NCI-H2029 treated with DMSO at 0.1 percent for 48 hours (cell line): ENCODE results near the gene ERG.

Source experiments
- DNase-seq: peaks from one replicate; lab custom pipeline; 2025; lab: John Stamatoyannopoulos, UW

The ERG gene

DNA sequence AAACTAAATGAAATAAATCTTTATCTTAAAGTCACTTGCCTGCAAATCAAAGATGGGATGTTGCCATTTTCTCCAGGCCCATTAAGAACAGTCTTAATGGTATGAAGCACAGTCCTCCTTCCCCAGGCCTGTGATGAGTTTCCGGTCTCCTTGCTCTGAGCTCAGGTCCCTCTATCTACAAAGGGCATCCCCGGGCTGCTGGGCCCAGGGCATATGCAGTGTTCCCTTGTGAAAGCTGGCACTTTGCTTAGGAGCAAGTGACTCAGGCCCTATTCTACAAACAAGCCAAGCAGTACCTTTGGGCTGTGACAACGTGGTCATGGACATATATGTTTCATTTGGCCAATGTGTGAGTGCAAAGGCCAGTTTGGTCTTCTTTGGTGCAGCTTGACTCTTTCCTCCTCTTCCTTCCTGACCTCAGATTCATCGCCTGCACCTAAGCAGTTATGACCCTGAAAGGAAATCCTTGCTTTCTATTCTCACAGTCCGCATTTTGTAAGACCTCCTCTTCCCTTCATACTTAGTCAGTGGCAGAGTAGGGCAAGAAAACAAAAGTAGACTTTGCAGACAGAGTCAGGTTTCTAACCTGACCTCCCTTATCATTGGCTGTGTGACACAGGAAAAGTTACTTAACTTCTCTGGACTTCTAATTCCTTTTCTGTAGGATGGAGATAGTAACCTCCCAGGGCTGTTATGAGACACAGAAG lies 109.5 kb downstream of the ERG start:
- DNase-seq = no peak

DNA sequence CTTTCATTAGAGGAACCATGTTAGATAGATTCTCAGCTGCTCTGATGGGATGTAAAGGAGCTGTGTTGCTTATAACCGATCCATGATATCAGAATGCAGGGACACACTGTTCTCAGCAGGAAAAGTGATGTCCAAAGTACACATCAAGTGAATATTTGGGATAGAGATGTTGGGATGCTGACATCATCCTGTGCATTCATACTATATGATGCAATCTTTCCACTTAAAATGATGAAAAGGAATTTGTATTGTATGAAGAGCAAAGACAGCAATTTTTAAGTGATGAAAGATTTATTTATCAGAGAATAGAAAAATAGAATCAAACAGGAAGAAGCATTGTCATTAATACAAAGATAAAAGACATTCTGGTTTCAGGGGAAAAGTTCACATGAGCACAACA lies 110.1 kb downstream of the ERG start:
- DNase-seq = no peak

DNA sequence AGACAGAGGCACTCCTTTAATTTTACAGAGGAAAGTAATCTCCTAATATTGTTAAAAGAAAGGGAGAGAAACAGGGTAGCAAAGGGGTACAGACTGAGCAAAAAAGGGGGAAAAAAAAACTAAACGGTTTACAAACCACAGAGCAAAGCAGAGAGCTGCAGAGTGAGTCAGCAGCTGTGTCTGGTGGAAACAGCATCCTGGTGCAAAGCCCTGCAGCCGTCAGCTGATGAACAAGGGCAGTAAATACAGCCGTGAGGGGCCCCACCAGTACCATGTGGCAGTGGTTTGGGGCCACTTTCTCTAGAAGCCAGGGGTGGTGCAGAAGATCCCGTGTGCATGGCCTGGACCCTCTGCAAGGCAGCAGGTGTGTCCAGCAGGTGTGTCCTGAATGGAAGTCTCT lies 111.3 kb downstream of the ERG start:
- DNase-seq = no peak

DNA sequence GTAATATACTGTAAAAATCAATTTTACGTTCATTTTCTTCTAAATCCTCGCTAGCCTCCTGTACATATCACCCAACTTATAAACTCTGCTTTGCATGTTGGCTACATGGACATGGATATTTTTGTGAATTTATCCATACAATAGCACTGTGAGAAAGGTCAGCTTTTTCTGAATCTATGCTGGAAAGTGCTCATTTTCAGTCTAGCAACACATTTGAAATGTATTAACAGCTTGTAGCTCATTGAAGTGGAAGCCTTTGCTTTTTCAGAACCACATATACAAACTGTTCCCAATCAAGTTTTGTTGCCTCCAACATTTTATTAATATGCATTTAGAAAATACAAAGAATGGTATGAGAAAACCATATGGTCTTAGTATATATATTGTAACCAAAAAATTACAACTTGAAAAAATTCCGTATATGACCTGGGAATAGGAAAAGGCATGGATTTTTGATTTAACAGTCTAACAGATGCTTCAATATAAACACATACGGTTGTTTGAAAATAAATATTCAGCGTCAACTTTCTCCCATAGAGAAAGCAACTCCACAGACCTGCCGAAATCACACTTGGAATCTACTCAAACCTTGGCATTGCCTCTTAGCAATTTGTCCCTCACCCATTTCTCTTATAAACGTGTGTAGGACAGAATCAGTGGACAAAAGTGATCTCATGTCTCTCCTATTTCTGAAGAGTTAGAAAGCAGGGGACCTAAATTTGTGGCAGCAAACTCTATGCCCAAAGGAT lies 112.7 kb downstream of the ERG start:
- no peak for DNase-seq

DNA sequence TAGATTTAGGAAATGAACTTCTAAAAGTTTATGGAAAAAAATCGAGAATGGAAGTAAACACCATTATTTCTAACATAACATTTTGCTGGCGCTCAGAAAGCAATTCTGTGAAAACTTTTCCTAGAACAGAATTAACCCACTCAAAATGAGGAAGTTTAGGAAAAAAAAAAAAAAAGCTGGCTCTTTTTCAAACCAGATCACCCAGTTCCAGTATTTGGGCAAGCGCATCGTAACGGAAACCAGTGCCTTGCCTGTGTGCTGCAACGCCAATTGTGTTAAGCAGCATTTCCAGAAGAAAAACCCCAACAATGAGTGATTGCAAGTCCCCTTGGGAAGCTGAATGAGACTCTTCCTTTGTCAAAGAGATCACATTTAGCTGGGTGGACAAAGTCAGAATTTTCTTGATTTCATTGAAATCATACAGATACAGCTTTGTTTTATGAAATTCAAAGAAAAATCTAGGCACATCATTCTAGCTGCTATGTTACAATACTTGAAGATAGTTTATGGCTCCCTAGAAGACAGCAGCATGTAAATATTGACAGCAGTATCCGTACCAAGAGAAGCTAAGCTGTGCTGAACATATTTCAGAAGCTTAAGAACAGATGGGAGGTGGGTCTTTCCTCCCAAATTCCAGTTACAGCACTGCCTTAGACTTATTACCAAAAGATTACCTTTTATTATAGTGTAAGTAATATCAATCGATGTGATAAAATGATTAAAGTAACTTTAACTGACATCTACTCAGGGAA lies 113.4 kb downstream of the ERG start:
- DNase-seq = no peak

DNA sequence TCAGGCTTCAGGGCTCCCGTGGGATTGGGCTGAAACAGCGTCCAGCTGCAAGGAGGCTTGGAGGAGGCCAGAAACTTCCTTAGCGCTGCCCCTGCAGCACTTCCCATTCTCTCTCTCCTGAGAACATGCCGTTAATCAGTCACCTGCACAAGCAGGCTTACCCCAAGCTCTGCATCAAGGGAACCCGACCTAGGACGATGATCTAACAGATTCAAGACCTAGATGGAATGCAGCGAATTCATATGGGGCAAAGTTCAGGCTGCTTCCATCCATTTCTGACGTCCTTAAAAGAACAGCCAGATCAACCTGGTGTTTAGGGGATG lies 114.1 kb downstream of the ERG start:
- no peak for DNase-seq

DNA sequence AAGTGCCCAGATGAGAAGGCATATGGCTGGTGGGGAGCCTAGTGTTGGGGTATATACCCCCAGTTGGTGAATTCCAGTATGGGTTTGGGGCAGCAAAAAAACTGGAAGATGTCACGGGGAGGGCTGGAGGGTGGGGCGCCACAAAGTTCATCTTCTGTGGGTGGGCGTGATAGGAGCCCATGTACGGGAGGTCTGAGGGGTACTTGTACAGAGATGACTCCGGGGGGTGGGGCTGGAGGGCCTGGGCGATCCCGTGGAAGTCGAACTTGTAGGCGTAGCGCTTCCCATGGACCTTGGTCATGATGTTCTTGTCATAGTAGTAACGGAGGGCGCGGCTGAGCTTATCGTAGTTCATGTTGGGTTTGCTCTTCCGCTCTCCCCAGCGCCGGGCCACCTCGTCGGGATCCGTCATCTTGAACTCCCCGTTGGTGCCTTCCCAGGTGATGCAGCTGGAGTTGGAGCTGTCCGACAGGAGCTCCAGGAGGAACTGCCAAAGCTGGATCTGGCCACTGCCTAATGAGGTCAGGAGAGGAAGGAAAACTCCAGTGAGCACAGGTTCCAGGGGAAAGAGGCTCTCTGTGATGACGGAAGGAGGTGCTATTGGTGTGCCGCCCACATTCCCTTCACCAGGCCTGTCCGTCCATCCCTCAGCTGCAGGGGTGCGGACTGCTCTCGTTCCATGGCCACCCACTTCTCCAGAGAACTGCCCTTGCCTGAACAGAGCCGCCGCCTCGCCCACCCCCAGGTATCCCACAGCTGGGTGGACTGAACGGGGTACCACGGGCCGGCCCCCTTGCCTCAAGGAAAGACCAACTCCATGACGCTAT lies 114.7 kb downstream of the ERG start:
- no peak for DNase-seq

DNA sequence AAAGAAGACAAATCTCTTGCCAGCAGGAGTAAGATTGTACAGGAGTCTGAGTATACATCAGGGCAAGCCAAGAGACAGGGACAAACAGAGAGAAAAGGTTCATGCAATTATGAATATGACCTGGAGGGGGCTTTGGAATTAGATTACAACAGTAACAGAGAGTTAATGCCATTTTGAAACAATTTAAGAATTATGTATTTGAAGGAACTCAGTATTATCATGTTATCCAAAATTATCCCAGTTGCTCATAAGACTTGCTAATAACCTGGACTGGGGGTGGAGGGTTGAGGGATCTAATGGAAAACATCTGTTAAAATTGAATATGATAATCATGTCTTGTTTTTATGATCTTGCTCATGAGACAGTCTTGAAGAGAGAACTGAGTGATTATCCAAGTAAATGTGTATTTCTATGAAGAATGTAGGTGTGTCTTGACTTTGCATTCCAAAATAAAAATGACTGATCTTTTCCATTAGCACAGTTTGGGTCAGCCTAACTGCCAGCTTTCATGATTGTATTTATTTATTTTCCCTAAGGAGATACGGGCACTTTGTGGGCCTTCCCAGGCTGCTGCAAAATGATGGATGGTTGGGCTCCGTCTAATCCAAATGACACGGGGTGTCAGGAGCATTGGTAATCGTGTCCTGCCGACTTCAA lies 117.7 kb downstream of the ERG start:
- DNase-seq = no peak

DNA sequence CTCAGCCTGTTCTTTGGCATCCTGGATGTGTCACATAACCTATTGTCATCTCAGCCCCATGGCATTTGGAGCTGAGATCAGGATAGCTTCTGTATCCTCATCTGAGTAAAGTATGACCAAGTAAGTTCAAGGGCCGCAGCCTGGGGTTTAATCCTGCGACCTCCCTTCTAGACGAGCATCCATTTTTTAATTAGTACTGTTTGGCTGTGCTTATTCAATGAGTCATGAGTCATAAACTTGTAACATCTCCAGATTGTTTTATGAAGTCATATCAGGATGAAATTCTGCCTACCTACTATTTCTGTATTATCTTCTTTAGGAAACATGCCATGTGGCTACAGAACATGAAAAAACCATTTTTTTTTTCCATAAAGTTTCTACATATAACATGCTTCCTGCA lies 119.1 kb downstream of the ERG start:
- no peak for DNase-seq

DNA sequence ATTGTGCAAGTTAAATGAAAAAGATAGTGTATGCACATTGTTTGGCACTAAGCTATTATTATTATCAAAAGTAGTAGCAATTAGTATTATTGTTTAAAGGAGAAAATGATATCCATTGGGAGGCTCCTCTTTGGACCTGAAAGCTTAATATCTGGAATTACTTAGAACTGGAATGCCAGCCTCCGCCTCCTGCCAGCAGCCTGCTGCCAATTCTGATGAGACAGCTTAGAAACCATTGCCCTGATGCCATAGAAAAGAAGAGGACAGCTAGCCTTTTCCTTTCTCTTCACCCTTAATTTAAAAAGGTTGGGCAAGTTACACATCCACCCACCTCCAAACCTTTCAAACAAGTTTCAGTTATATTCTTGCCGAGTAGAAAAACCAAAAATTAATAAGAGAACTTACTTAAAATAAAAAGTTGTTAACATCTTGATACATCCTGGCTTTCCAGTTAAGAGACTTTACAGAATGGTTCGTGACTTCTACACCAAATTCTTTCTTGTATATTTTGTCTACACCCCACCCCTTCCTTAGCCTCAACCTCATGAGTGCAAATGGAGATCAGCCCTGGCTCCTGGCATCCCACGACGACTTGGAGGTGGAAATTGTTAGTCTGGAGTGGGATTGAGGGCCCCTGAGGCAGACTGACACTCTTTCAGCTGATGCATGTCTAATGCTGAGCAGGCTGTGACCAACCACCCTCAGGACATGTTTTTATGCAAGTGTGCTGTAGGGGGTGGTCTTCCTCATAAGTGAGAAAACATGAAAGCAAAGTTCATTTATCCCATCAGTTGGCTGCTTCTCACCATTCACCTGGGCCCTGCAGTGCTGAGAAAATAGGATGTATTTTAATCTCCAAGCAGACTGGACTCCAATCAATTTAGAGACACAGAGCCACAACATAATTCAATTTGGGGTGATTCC lies 120.8 kb downstream of the ERG start:
- no peak for DNase-seq

DNA sequence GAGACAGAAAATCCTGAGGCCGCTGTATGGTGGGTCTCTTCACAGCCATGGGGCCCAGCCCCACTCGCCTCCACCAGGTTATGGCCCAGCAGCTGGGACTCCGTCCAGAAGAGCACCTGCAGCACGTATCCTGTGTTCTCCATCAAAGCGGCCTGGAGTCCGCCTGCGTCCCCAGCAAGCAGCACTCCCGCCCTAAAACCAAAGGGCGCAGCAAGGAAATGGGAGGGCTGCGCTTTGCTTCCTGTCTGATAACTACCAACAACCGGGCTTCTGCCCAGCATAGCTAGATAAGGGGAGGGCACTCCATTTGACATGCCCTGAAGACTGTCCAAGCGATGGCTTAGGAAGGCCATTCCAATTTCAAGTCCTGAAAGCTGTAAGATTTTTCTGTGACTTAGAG lies 121.6 kb downstream of the ERG start:
- DNase-seq = no peak

DNA sequence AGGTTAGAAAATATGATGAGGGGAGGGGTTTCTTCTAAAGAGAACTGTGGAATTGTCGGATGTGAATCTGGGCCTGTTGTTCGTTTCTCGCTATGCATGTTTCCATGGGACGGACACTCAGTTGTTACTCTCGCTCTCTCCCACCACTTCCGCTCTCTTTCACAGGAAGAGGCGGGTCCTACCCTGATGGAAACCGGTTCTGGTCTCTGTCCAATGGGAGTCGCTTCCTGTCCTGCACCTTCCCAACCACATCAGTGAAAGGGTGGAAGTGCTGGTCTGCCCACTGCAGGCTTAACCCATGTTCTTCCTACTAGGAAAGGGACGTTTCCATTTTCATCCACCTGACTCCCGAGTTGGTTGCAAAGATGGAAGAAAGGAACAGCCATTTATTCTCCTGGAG lies 122.0 kb downstream of the ERG start:
- DNase-seq = no peak

DNA sequence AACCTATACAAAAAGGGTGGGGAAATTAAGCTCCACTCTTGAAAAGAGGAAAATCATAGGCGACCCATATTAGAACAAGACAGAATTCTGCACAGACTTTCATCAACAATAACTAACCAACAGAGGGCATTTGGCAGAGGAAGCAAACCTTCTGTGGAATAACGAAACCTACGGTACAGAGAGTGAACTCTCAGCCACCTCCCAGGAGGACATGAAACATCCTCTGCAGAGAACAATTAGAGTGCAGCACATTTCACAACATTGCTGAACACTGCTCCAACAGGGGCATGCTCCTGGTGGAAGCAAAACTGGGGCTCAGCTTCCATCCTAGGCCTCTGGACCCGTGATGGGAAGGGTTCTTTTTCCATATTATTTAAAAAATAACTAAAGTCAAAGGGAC lies 130.6 kb downstream of the ERG start:
- no peak for DNase-seq

DNA sequence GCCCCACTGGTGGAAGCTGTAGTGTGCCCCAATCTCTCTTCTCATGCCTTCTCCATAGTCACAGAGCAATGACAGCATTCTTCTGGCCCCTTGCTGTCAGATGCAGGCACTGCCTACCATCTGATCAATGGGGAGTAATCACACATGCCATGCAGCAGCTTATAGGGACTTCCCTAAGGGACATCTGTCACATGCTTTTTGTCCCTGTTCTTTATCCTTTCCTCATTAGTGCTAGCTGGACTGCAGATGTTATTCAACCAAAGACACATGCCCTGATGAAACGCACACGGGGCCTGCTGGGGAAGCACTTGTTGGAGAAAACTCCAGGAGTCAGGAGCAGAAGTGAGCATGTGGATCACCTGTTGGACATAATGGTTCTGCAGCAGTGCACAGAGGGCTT lies 132.8 kb downstream of the ERG start:
- no peak for DNase-seq

DNA sequence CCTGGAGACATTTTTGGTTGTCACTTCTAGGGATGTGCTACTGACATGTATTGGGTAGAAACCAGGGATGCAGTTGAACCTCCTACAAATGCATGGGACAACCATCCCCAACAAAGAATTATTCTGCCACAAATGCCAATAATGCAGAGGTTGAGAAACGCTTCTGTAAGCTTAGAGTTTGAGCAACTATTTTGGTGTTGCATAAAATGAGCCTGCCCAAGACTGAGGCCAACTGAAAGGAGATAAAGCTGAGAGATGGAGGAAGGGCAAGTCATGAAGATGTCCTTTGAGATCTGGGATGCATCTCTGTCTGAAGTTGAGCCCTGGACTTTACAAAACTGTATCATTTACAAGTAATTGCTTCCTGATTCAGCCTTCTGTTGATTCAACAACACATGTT lies 134.6 kb downstream of the ERG start:
- no peak for DNase-seq

DNA sequence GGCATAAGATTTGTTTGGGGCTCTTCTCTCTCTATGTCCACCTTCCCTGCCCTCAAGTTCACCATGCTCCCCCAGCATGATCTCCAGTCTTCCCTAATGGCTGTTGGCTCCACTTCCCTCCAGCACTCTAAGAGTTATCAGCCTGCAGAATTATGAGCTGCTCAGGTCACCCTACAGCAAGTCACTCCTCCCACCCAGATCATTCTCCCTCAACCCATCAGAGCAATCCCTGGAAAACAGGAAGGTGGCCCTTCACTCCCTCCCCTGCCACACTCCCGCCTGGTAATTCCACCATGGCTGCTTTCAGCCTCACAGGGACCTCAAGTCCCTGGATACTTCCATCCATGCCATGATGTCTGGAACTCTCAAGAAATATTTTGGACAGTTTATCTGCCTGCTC lies 137.0 kb downstream of the ERG start:
- DNase-seq = no peak

DNA sequence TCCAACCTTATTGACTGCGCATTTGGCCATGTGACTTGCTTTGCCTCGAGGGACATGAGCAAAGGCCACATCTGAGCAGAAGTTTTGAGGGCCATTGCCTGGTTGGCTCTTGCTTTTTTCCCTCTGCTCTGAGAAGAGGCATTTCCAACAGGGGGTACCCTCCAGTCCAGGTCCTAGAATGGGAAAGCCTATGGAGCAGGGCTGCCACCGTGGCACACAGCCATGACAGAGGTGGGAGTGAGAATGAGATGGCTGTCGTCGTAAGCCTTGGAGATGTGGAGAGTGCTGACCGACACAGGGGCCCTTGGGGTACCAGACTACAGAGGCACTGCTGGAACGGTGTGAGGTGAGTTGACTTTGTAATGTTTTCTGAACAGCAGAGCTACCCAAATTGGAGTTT lies 138.4 kb downstream of the ERG start:
- DNase-seq = no peak

DNA sequence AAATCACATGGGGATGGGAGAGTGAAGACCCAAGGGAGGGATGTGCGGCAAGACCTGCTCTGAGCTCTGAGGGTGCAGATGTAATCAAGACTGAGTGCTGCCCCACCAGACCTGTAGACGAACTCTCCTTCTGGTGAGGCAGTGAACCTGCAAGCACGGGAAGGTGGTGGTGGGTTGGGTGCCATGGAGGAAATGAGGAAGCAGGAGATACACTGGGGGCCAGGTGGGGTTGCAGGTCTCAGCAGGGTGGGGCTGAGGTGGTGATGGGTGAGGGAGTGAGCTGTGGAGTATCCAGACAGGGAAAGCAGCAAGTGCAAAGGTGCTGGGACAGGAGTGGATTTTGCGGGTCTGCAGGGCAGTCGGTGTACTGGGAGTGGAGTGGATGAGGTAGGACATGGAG lies 139.2 kb downstream of the ERG start:
- no peak for DNase-seq

DNA sequence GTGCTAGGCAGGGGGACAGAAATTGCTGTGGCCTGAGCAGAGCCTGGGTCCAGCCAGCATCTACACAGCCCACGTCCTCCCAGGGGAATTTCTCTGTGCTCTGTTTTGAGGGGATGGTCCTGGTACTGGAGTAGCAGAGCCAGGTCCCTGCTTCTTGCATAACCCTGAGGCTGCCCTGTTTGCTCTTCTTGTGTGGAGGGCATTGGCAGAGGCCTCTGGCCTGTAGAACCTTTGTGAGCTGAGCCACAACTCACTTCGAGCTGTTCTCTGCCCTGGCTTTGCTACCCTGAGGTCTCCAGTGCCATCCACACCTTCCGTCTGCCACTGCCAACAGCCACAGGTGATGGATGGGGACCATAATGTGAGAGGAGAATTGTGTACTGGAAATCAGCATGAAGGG lies 139.6 kb downstream of the ERG start:
- DNase-seq = no peak

DNA sequence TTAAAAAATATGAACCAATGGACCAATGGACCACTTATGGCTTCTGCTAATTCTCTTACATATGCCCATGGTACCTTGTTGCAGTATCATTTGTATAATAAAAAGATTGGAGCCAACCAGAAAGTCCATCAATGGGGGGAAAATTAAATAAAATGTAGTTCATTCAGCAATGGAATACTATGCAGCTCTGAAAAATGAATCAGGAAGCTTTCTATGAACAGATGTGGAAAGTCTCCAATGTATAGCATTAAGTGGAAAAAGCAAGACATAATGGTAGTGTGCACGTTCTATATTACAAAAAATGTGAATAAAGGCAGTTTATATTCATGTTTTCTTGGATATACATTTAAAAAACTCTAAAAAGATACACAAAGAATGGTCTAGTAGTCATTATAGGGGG lies 140.2 kb downstream of the ERG start:
- DNase-seq = no peak
